ENCODE data around the gene CPED1. TPM values are rescaled to one million over a fixed set of nuclear protein-coding genes. Genes with fewer than 3 reads are reported as not detected.

Gene CPED1
- total and polyA plus RNA-seq, 11 donors: 3.6 to 51.2 (median 24.8) TPM

GRCh38 chr7:121297843-121298242, 309.3 kb downstream of the CPED1 start:
- Histone ChIP-seq H3K4me3 (no peak overlapping the region), H3K36me3 (peaks cover 0 to 25% (median 14%) of the 10 kb centered on the region in 9 donors), H3K9me3 (no peaks in the 10 kb centered on the region), H3K4me1 (no peaks in the 10 kb centered on the region), H3K27me3 (no peaks in the 10 kb centered on the region), H3K27ac (no peak overlapping the region)
- intact Hi-C loops (cut with DNase I): no loop called here
- 85 to 93% (median 88%) methylated on average over 2 of the region's 2 CpGs for WGBS, 4 donors
- DNase-seq (no peak), ATAC-seq (no peak)
- TF ChIP-seq POLR2A (IDR thresholded peaks at IDR 0.05) (no peak), CTCF (IDR thresholded peaks at IDR 0.05) (no peak)

- Histone ChIP-seq H3K27me3 (no peaks in the 10 kb centered on the region), H3K27ac (no peak overlapping the region), H3K4me1 (no peaks in the 10 kb centered on the region), H3K4me3 (no peak overlapping the region), H3K9me3 (no peaks in the 10 kb centered on the region), H3K36me3 (peaks cover 0 to 25% (median 14%) of the 10 kb centered on the region in 9 donors)
- no peak for DNase-seq
- intact Hi-C loops (cut with DNase I): no loop called here
- TF ChIP-seq CTCF (IDR thresholded peaks at IDR 0.05) (no peak), POLR2A (IDR thresholded peaks at IDR 0.05) (no peak)
- 86 to 93% (median 92%) methylated on average over 2 of the region's 2 CpGs for WGBS, 4 donors
- no peak for ATAC-seq
Observed at GRCh38 chr7:121298831-121299239, 310.3 kb downstream of the CPED1 start.

GRCh38 chr7:121300685-121301420, 312.3 kb downstream of the CPED1 start:
- intact Hi-C loops (cut with DNase I): no loop called here
- Histone ChIP-seq H3K27me3 (no peaks in the 10 kb centered on the region), H3K36me3 (peaks cover 0 to 16% (median 7%) of the 10 kb centered on the region in 9 donors), H3K27ac (no peak overlapping the region), H3K9me3 (no peaks in the 10 kb centered on the region), H3K4me3 (no peak overlapping the region), H3K4me1 (no peaks in the 10 kb centered on the region)
- DNase-seq: no peak
- no peak for ATAC-seq
- no peak for TF ChIP-seq CTCF (IDR thresholded peaks at IDR 0.05)
- TF ChIP-seq POLR2A (IDR thresholded peaks at IDR 0.05): no peak
- WGBS, 4 donors: 91 to 96% (median 94%) methylated on average over 2 of the region's 2 CpGs

GRCh38 chr7:121301446-121302213, 313.1 kb downstream of the CPED1 start:
- ATAC-seq (no peak), DNase-seq (no peak)
- Histone ChIP-seq H3K4me1 (no peaks in the 10 kb centered on the region), H3K9me3 (no peaks in the 10 kb centered on the region), H3K27me3 (no peaks in the 10 kb centered on the region), H3K27ac (no peak overlapping the region), H3K4me3 (no peak overlapping the region), H3K36me3 (peaks cover 0 to 8% (median 0%) of the 10 kb centered on the region in 9 donors)
- 79 to 87% (median 80%) methylated on average over 9 of the region's 9 CpGs for whole genome bisulfite sequencing, 4 donors
- intact Hi-C loops (cut with DNase I): no loop called here
- TF ChIP-seq CTCF (IDR thresholded peaks at IDR 0.05) (no peak), POLR2A (IDR thresholded peaks at IDR 0.05) (no peak)
